Mesenchymal stem cell (in vitro differentiated cells and primary cell): Measurements from ENCODE around the gene KCNJ9.
A peak's percentile ranks its signal among the peaks of the same experiment; 100 is the strongest.

Experiments used
- DNase-seq: peaks from one replicate; pipeline ENCODE4 v3.0.0-alpha.2; 2013
- H2AFZ ChIP-seq: one replicate; pipeline ENCODE4 v1.6.1; 2013; ENCODE audit warnings: low read depth, mild to moderate bottlenecking, control low read depth, inconsistent platforms, low read length, moderate library complexity
- H2AK5ac ChIP-seq: 2 replicates; pipeline ENCODE4 v1.6.1; 2013; ENCODE audit warnings: low read length, moderate library complexity, mild to moderate bottlenecking, inconsistent platforms; ENCODE audit not compliant: severe bottlenecking
- H2BK120ac ChIP-seq: one replicate; pipeline ENCODE4 v1.6.1; 2013; ENCODE audit warnings: low read depth, mild to moderate bottlenecking, inconsistent platforms, low read length, moderate library complexity
- H2BK12ac ChIP-seq, 2 experiments: one replicate each; pipeline ENCODE4 v1.6.1; 2013; ENCODE audit warnings: inconsistent platforms in 2 of 2, low read length in 2 of 2, mild to moderate bottlenecking in 2 of 2, moderate library complexity in 2 of 2, control low read depth in 1 of 2
- H2BK15ac ChIP-seq: one replicate; pipeline ENCODE4 v1.6.1; 2013; ENCODE audit warnings: mild to moderate bottlenecking, low read depth, inconsistent platforms; ENCODE audit not compliant: poor library complexity, severe bottlenecking
- H2BK5ac ChIP-seq: 2 replicates; pipeline ENCODE4 v1.6.1; 2013; ENCODE audit warnings: low read depth, mild to moderate bottlenecking, low read length, control low read depth, inconsistent platforms; ENCODE audit not compliant: poor library complexity, severe bottlenecking
- H3K14ac ChIP-seq, 2 experiments: one replicate each; pipeline ENCODE4 v1.6.1; 2013; ENCODE audit warnings: inconsistent platforms in 2 of 2, low read length in 2 of 2, control low read depth in 1 of 2, mild to moderate bottlenecking in 1 of 2, moderate library complexity in 1 of 2
- H3K18ac ChIP-seq, 2 experiments: one replicate each; pipeline ENCODE4 v1.6.1; 2013; ENCODE audit warnings: inconsistent platforms in 2 of 2, low read length in 2 of 2, control low read depth in 1 of 2, low read depth in 1 of 2, mild to moderate bottlenecking in 1 of 2
- H3K23ac ChIP-seq, 2 experiments: one replicate each; pipeline ENCODE4 v1.6.1; 2013; ENCODE audit warnings: inconsistent platforms in 2 of 2, low read length in 2 of 2, mild to moderate bottlenecking in 2 of 2, moderate library complexity in 2 of 2, control low read depth in 1 of 2
- H3K27ac ChIP-seq: 2 replicates; pipeline ENCODE4 v1.5.1; 2013; ENCODE audit warnings: mild to moderate bottlenecking, moderate library complexity, low read length, control low read depth, inconsistent platforms; ENCODE audit not compliant: poor library complexity, severe bottlenecking
- H3K27me3 ChIP-seq, 2 experiments: 2 replicates each; pipeline versions ENCODE4 v1.6.1 to v1.7.0; 2013; ENCODE audit warnings: low read length in 2 of 2, mild to moderate bottlenecking in 2 of 2, moderate library complexity in 2 of 2, control low read depth in 1 of 2, inconsistent platforms in 1 of 2; ENCODE audit not compliant: control insufficient read depth in 1 of 2, insufficient read depth in 1 of 2
- H3K36me3 ChIP-seq, 2 experiments: 2 replicates each; pipeline versions ENCODE4 v1.6.1 to v1.7.0; 2013; ENCODE audit warnings: low read length in 2 of 2, control low read depth in 1 of 2, inconsistent platforms in 1 of 2, low read depth in 1 of 2, mild to moderate bottlenecking in 1 of 2; ENCODE audit not compliant: insufficient read depth in 2 of 2, control insufficient read depth in 1 of 2
- H3K4ac ChIP-seq, 2 experiments: one replicate each; pipeline ENCODE4 v1.6.1; 2013; ENCODE audit warnings: inconsistent platforms in 2 of 2, low read length in 2 of 2, mild to moderate bottlenecking in 2 of 2, moderate library complexity in 2 of 2, control low read depth in 1 of 2, low read depth in 1 of 2
- H3K4me1 ChIP-seq: 2 replicates; pipeline ENCODE4 v1.6.1; 2013; ENCODE audit warnings: low read depth, low read length, control low read depth; ENCODE audit not compliant: control insufficient read depth, insufficient read depth
- H3K4me2 ChIP-seq: 2 replicates; pipeline ENCODE4 v1.6.1; 2013; ENCODE audit warnings: low read length, mild to moderate bottlenecking, inconsistent platforms; ENCODE audit not compliant: poor library complexity, severe bottlenecking
- H3K4me3 ChIP-seq, 2 experiments: 2 replicates each; pipeline versions ENCODE4 v1.5.1 to v1.7.0; 2013; ENCODE audit warnings: low read length in 2 of 2, mild to moderate bottlenecking in 2 of 2, control low read depth in 1 of 2, low read depth in 1 of 2; ENCODE audit not compliant: insufficient read depth in 1 of 2
- H3K79me1 ChIP-seq: replicated peaks from 2 replicates; pipeline ENCODE4 v1.6.1; 2013; ENCODE audit warnings: mild to moderate bottlenecking, control low read depth, low read length, inconsistent platforms; ENCODE audit not compliant: poor library complexity, severe bottlenecking
- H3K9ac ChIP-seq: 2 replicates; pipeline ENCODE4 v1.7.0; 2013; ENCODE audit warnings: mild to moderate bottlenecking, low read length, moderate library complexity
- H3K9me3 ChIP-seq: 2 replicates; pipeline ENCODE4 v1.7.0; 2013; ENCODE audit warnings: mild to moderate bottlenecking, low read length; ENCODE audit not compliant: control insufficient read depth
- H4K8ac ChIP-seq: one replicate; pipeline ENCODE4 v1.6.1; 2013; ENCODE audit warnings: inconsistent platforms, mild to moderate bottlenecking, low read length, moderate library complexity
- H4K91ac ChIP-seq: one replicate; pipeline ENCODE4 v1.6.1; 2013; ENCODE audit warnings: mild to moderate bottlenecking, low read length, inconsistent platforms
- WGBS: methylation state at CpG from one replicate; pipeline ENCODE4 v1.1.7; 2013; ENCODE audit warnings: mixed read lengths; 5-methylcytosine and 5-hydroxymethylcytosine counted together

The KCNJ9 gene

DNA sequence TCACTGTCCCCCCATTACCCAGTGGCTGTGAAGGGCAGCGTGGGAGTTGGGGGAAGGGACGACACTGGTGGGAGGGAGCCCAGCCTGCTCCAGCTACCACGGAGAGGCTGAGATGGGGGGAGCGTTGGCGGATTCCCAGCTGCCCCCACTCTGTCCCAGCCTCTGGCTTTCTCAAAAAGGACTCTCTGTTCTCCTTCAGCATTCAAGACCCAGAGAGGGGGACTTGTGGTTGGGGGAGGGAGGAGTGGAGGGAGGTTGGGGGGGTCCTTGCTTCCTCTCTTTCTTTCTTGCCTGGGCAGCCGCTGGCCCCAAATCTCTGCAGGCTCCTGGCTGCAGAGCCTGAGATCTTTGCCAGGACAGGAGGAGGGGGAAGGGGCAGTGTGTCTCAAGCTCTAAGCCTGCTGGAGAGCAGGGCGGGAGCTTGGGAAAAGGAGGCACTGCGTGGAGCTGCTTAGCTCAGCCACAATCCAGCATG, 36.4 kb downstream of the KCNJ9 start:
- no peaks in the 10 kb centered on the region for H3K9me3 ChIP-seq
- peaks cover 16% of the 10 kb centered on the region for H3K4me1 ChIP-seq
- H2BK120ac ChIP-seq: no peak overlapping the region
- no peaks in the 10 kb centered on the region for H3K36me3 ChIP-seq
- H3K27ac ChIP-seq: no peak overlapping the region
- no peak overlapping the region for H3K9ac ChIP-seq
- H2AK5ac ChIP-seq: no peak overlapping the region
- WGBS: 38% methylated on average over 5 of the region's 8 CpGs
- no peak overlapping the region for H3K14ac ChIP-seq
- H2AFZ ChIP-seq: no peak overlapping the region
- H3K18ac ChIP-seq: no peak overlapping the region
- no peaks in the 10 kb centered on the region for H3K79me1 ChIP-seq
- no peak overlapping the region for H4K8ac ChIP-seq
- no peak for DNase-seq
- no peak overlapping the region for H3K4me2 ChIP-seq
- H3K27me3 ChIP-seq: peaks cover 51 to 57% of the 10 kb centered on the region in 2 experiments
- H3K23ac ChIP-seq: no peak overlapping the region
- H2BK15ac ChIP-seq: no peak overlapping the region
- H2BK12ac ChIP-seq: no peak overlapping the region
- no peak overlapping the region for H3K4ac ChIP-seq
- H2BK5ac ChIP-seq: no peak overlapping the region
- no peak overlapping the region for H4K91ac ChIP-seq
- no peak overlapping the region for H3K4me3 ChIP-seq

DNA sequence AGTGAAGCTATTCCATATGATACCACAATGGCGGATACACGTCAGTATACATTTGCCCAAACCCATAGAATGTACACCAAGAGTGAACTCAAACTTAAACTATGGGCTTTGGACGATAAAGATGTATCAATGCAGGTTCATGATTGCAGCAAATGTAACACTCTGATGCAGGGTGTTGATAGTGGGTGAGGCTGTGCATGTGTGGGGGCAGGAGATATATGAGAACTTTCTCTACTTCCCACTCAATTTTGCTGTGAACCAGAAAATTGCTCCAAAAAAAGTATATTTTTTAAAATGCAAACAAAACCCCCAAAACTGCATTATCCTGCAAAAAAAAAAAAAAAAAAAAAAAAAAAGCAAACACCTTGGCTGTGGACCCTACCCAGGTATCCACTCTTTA, 37.6 kb downstream of the KCNJ9 start:
- Histone ChIP-seq H3K18ac (no peak overlapping the region), H3K36me3 (no peaks in the 10 kb centered on the region), H3K9me3 (no peaks in the 10 kb centered on the region), H3K27ac (no peak overlapping the region), H4K91ac (no peak overlapping the region), H3K23ac (no peak overlapping the region), H3K14ac (no peak overlapping the region), H4K8ac (no peak overlapping the region), H3K9ac (no peak overlapping the region), H3K27me3 (peaks cover 45 to 49% of the 10 kb centered on the region in 2 experiments), H3K4ac (no peak overlapping the region), H2BK120ac (no peak overlapping the region), H2AFZ (no peak overlapping the region), H2BK15ac (no peak overlapping the region), H2BK5ac (no peak overlapping the region), H3K4me2 (no peak overlapping the region), H3K4me1 (peaks cover 16% of the 10 kb centered on the region), H2AK5ac (no peak overlapping the region), H3K79me1 (no peaks in the 10 kb centered on the region), H2BK12ac (no peak overlapping the region), H3K4me3 (no peak overlapping the region)
- 100% methylated on average over 3 of the region's 3 CpGs for WGBS
- no peak for DNase-seq

DNA sequence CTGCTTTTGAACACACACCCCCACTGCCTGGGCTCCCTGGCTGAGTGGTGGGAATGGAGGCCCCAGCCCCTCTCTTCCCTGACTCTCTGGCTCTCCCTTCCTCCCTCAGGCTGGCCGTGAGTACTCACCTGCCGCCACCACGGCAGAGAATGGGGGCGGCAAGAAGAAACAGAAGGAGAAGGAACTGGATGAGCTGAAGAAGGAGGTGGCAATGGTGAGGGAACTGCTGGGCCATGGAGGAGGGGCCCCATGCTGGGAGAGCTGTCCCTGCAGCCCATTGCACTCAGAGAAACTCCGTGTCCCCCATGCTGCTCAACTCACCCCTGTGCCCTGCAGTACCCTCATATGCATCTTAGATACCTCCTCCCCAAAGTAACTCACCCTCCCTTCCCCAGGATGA, 39.5 kb downstream of the KCNJ9 start:
- no peak overlapping the region for H4K91ac ChIP-seq
- H2BK12ac ChIP-seq: no peak overlapping the region
- no peaks in the 10 kb centered on the region for H3K79me1 ChIP-seq
- H2AFZ ChIP-seq: no peak overlapping the region
- no peaks in the 10 kb centered on the region for H3K9me3 ChIP-seq
- 100% methylated on average over 3 of the region's 5 CpGs for WGBS
- H3K4me3 ChIP-seq: no peak overlapping the region
- no peak overlapping the region for H2BK15ac ChIP-seq
- no peak overlapping the region for H3K4me2 ChIP-seq
- H2BK120ac ChIP-seq: no peak overlapping the region
- H3K27me3 ChIP-seq: peaks cover 27 to 30% of the 10 kb centered on the region in 2 experiments
- no peak overlapping the region for H2BK5ac ChIP-seq
- H3K27ac ChIP-seq: no peak overlapping the region
- no peaks in the 10 kb centered on the region for H3K36me3 ChIP-seq
- no peak overlapping the region for H2AK5ac ChIP-seq
- H3K9ac ChIP-seq: no peak overlapping the region
- H4K8ac ChIP-seq: no peak overlapping the region
- H3K4me1 ChIP-seq: peaks cover 30% of the 10 kb centered on the region
- no peak overlapping the region for H3K18ac ChIP-seq
- H3K4ac ChIP-seq: no peak overlapping the region
- H3K14ac ChIP-seq: no peak overlapping the region
- H3K23ac ChIP-seq: no peak overlapping the region
- no peak for DNase-seq

DNA sequence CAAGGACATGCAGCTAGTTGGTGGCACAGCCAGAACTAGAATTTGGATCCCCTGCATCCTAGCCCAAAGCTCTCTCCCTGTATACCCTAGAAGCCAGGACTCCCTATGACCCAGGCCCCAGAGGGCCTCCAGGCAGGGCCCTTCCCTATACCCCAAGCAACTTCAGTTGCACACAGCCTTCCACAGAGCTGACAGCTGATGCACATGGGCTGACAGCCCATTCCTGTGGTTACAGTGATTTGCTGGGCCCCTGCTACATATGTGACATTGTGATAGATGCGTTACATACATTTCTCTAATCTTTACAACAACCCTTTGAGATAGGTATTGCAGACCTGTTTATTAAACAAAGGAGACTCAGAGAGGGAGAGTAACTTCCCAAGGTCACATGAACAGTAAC, 40.0 kb downstream of the KCNJ9 start:
- Histone ChIP-seq H3K4ac (no peak overlapping the region), H4K91ac (no peak overlapping the region), H2BK12ac (no peak overlapping the region), H2BK120ac (no peak overlapping the region), H3K4me1 (peaks cover 30% of the 10 kb centered on the region), H2AK5ac (no peak overlapping the region), H2AFZ (no peak overlapping the region), H3K18ac (no peak overlapping the region), H3K36me3 (no peaks in the 10 kb centered on the region), H3K23ac (no peak overlapping the region), H3K9me3 (no peaks in the 10 kb centered on the region), H3K27me3 (peaks cover 23 to 24% of the 10 kb centered on the region in 2 experiments), H2BK15ac (peak overlapping the region; percentile 45), H3K79me1 (no peaks in the 10 kb centered on the region), H3K4me3 (no peak overlapping the region), H3K9ac (no peak overlapping the region), H4K8ac (no peak overlapping the region), H3K14ac (no peak overlapping the region), H2BK5ac (no peak overlapping the region), H3K4me2 (no peak overlapping the region), H3K27ac (no peak overlapping the region)
- DNase-seq: no peak
- WGBS: no CpG with 5 or more reads among the region's 1 CpG
